Lower leg skin (tissue), 4 donors: ENCODE data around the gene SIGLEC1. TPM values are rescaled to one million over a fixed set of nuclear protein-coding genes. Genes with fewer than 3 reads are reported as not detected.

Experiments used
- DNase-seq, 2 donors: peaks; one replicate each; pipeline ENCODE4 v3.0.0-alpha.2; 2019; ENCODE audit warnings: low spot score in 2 of 2
- H3K4me3 ChIP-seq: fragments of 200-600 bp; sonication (generic); 2 replicates; pipeline ENCODE4 v1.5.1; 2017; ENCODE audit warnings: mild to moderate bottlenecking, low read depth; ENCODE audit not compliant: poor library complexity, severe bottlenecking
- POLR2A ChIP-seq, 2 donors: fragments of 450-650 bp; IDR thresholded peaks; one replicate each; pipeline ENCODE4 v1.6.1; 2016 to 2017; ENCODE audit warnings: antibody characterized with exemption in 2 of 2, mild to moderate bottlenecking in 1 of 2, moderate library complexity in 1 of 2
- whole genome bisulfite sequencing, 2 donors: methylation state at CpG; one replicate each; pipeline ENCODE4 v1.1.5; 2018; 5-methylcytosine and 5-hydroxymethylcytosine counted together
- intact Hi-C: fragments of 100-400 bp; cut with DNase I; formaldehyde crosslinking; loops from one replicate; pipeline ENCODE4 v1.15.0; 2023; ENCODE audit warnings: low total_unique reads
- total RNA-seq, 4 donors: library from RNA; depleted of rRNA; stranded (reverse); fragments of >200 nt; gene quantifications; one replicate each; pipeline ENCODE4 v1.1.0, GENCODE V29; 2016
- TF ChIP-seq, protein P1 (sequence below), 3 donors: fragments of 450-650 bp; IDR thresholded peaks; one replicate each; pipeline ENCODE4 v1.5.1; 2016; ENCODE audit warnings: antibody characterized with exemption in 3 of 3, mild to moderate bottlenecking in 3 of 3, moderate library complexity in 2 of 3

Gene SIGLEC1
- total RNA-seq, 4 donors from 2014 or later = 0.42 to 2.9 (median 1.0) TPM

DNA sequence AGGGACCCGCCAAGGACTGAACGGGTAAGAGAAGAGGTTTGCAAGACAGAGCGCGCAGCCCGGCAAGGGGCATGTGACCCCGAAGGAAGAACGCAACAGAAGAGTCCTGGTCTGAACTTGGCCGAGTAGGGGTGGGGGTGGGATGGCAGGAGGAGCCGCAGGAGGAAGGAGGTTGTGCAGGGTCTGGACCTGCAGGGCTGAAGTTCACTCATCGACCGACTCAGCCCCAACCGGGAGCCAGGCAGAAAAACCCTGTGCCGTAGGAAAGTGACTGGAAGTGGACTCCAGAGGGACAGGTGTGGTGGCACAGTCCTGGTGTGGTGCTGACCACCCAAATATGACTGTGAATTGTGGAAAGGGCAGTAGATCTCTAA, 40.0 kb upstream of the SIGLEC1 start:
- TF ChIP-seq, protein P1, sequence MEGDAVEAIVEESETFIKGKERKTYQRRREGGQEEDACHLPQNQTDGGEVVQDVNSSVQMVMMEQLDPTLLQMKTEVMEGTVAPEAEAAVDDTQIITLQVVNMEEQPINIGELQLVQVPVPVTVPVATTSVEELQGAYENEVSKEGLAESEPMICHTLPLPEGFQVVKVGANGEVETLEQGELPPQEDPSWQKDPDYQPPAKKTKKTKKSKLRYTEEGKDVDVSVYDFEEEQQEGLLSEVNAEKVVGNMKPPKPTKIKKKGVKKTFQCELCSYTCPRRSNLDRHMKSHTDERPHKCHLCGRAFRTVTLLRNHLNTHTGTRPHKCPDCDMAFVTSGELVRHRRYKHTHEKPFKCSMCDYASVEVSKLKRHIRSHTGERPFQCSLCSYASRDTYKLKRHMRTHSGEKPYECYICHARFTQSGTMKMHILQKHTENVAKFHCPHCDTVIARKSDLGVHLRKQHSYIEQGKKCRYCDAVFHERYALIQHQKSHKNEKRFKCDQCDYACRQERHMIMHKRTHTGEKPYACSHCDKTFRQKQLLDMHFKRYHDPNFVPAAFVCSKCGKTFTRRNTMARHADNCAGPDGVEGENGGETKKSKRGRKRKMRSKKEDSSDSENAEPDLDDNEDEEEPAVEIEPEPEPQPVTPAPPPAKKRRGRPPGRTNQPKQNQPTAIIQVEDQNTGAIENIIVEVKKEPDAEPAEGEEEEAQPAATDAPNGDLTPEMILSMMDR (IDR thresholded peaks at IDR 0.05) = no peak
- no peak for TF ChIP-seq POLR2A (IDR thresholded peaks at IDR 0.05)
- 41 to 45% methylated on average over 13 of the region's 13 CpGs for WGBS, 2 donors
- H3K4me3 ChIP-seq = no peak overlapping the region
- intact Hi-C loops = no loop called here
- DNase-seq = no peak

GRCh38 chr20:3751675-3752385, 39.4 kb upstream of the SIGLEC1 start:
- peak in 1 of 2 donors; percentile 62 for DNase-seq
- no peak overlapping the region for H3K4me3 ChIP-seq
- intact Hi-C loops = no loop called here
- TF ChIP-seq, protein P1 (IDR thresholded peaks at IDR 0.05) = no peak
- no peak for TF ChIP-seq POLR2A (IDR thresholded peaks at IDR 0.05)
- WGBS, 2 donors = 47 to 73% methylated on average over 60 to 77 of the region's 95 CpGs

DNA sequence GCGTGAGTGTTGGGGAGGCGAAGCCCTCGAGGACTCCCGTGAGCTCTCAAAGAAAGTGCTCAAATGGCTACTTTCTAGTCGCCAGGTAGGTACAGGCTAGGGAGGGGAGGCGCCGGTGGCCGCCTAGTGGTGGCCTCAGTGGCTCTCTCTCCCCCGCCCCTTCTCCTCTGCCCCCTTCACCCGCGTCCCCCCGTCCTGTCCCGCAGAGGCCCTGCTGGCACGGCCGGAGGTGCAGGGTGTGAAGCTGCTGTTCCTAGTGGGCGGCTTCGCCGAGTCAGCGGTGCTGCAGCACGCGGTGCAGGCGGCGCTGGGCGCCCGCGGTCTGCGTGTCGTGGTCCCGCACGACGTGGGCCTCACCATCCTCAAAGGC, 38.9 kb upstream of the SIGLEC1 start:
- 72% methylated on average over 15 to 31 of the region's 31 CpGs for WGBS, 2 donors
- intact Hi-C loops = no loop called here
- DNase-seq = no peak
- no peak for TF ChIP-seq POLR2A (IDR thresholded peaks at IDR 0.05)
- TF ChIP-seq, protein P1 (IDR thresholded peaks at IDR 0.05) = no peak
- H3K4me3 ChIP-seq = no peak overlapping the region

DNA sequence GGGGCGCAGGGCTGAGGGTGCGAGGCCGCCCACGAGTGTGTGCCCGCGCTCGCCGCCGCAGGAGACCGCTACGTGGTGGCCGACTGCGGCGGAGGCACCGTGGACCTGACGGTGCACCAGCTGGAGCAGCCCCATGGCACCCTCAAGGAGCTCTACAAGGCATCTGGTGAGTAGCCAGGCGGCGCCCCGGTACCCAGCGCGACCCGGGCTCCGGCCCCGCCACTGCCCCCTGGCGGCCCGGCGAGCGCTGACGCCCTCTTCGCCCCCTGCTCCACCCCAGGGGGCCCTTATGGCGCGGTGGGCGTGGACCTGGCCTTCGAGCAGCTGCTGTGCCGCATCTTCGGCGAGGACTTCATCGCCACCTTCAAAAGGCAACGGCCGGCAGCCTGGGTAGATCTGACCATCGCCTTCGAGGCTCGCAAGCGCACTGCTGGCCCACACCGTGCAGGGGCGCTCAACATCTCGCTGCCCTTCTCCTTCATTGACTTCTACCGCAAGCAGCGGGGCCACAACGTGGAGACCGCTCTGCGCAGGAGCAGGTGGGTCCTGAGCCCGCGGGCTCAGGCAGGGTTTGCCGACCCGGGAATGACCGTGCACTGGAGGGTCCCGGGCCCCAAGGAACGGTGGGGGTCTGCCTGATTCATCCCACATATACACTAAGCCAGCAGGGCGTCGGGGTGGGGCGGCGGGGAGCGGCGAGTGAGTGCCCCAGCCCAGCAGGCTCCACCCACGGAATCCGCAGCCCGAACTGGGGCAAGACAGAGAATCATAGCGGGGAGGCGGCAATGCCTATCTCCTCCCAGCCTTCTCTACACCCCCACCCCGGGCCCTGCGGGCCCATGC, 37.5 kb upstream of the SIGLEC1 start:
- WGBS, 2 donors = 67 to 73% methylated on average over 34 to 45 of the region's 72 CpGs
- TF ChIP-seq, protein P1 (IDR thresholded peaks at IDR 0.05) = no peak
- TF ChIP-seq POLR2A (IDR thresholded peaks at IDR 0.05) = no peak
- intact Hi-C loops = no loop called here
- no peak for DNase-seq
- H3K4me3 ChIP-seq = no peak overlapping the region

DNA sequence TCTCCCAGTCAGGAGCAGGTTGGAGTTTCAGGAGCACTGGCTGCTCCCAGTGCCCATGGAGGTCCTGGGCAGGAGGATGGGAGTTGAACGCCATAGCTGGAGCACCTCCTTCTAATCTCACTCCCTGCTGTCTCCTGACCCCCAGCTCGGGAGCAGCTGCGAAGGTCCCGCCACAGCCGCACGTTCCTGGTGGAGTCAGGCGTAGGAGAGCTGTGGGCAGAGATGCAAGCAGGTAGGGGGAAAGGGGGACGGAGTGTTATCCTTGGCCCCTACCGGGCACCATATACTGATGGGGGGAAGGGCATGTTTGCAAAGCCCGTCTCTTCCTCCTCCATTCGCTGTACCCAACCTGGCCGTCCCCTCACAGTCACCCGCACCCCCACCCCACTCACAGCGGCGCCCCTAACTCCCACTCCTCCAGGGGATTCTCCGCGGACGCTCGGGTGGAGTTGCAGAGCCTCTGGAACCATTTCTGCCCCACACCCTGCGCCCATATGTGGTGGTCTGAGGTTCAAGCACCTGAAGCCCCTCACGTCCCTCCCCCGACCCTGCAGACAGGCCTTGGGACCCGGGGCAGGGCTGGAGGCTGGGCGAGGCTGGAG, 36.8 kb upstream of the SIGLEC1 start:
- intact Hi-C loops = no loop called here
- DNase-seq = no peak
- TF ChIP-seq, protein P1 (IDR thresholded peaks at IDR 0.05) = no peak
- TF ChIP-seq POLR2A (IDR thresholded peaks at IDR 0.05) = no peak
- WGBS, 2 donors = 81 to 82% methylated on average over 21 to 24 of the region's 24 CpGs
- no peak overlapping the region for H3K4me3 ChIP-seq
